H1 (cell line): ENCODE data around the gene INPP4B. TPM values are rescaled to one million over a fixed set of nuclear protein-coding genes. Genes with fewer than 3 reads are reported as not detected.

Experiments used
- TAF1 ChIP-seq: IDR thresholded peaks from 2 replicates; pipeline ENCODE4 v1.6.1; 2011; ENCODE audit warnings: mild to moderate bottlenecking, low read depth, low read length
- polyA plus RNA-seq, 7 experiments: library from polyadenylated mRNA; depleted of rRNA in 3 of 7; stranded (reverse) in 5 of 7; unstranded in 2 of 7; fragments of >200 nt in 5 of 7; fragments of 200-250 nt in 2 of 7; gene quantifications; 1 replicate in 5 of 7; 2 replicates in 1 of 7; 4 replicates in 1 of 7; pipeline versions ENCODE4 v1.2.1 to v1.2.3, GENCODE V29; 2011 to 2013; ENCODE audit warnings: missing spikeins in 2 of 7, mixed read lengths in 2 of 7
- total RNA-seq: library from RNA; stranded (reverse); fragmentation: NEBNext Ultra II Directional; extraction: Animal tissue kit (Norgen Biotek cat#: 25700); gene quantifications from 2 replicates; pipeline ENCODE4 v1.2.1, GENCODE V29; 2021
- TF ChIP-seq, protein P1 (sequence below): fragments of 300-600 bp; sonication (generic); IDR thresholded peaks from 2 replicates; pipeline ENCODE4 v1.7.1; 2012; ENCODE audit warnings: low read length, moderate library complexity, mild to moderate bottlenecking, inconsistent platforms; ENCODE audit not compliant: insufficient replicate concordance

INPP4B gene
- total and polyA plus RNA-seq, 2 of the 8 experiments (the other 6 are each of a cell fraction or from before 2014, with no cell fraction given): 0.11 to 0.54 TPM

DNA sequence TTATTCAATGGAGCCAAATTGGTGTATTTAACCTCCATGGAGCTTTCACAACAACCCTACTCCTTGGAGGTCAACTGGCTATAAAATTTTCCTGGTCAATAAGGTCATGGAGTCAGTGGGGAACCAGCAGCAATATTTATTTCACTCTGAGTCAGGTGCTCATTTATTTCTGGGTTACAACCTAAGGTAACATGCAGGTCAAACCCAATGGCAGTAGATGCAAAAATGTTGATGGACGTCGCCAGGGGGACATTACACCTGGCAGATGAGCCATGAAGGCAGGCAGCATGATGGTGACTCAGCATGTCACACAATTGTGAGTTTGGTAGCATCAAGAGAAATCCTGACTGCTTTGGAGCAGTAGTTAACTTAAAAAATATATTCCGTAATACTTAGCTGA lies 695.6 kb downstream of the INPP4B start (continued):
- TF ChIP-seq, protein P1, sequence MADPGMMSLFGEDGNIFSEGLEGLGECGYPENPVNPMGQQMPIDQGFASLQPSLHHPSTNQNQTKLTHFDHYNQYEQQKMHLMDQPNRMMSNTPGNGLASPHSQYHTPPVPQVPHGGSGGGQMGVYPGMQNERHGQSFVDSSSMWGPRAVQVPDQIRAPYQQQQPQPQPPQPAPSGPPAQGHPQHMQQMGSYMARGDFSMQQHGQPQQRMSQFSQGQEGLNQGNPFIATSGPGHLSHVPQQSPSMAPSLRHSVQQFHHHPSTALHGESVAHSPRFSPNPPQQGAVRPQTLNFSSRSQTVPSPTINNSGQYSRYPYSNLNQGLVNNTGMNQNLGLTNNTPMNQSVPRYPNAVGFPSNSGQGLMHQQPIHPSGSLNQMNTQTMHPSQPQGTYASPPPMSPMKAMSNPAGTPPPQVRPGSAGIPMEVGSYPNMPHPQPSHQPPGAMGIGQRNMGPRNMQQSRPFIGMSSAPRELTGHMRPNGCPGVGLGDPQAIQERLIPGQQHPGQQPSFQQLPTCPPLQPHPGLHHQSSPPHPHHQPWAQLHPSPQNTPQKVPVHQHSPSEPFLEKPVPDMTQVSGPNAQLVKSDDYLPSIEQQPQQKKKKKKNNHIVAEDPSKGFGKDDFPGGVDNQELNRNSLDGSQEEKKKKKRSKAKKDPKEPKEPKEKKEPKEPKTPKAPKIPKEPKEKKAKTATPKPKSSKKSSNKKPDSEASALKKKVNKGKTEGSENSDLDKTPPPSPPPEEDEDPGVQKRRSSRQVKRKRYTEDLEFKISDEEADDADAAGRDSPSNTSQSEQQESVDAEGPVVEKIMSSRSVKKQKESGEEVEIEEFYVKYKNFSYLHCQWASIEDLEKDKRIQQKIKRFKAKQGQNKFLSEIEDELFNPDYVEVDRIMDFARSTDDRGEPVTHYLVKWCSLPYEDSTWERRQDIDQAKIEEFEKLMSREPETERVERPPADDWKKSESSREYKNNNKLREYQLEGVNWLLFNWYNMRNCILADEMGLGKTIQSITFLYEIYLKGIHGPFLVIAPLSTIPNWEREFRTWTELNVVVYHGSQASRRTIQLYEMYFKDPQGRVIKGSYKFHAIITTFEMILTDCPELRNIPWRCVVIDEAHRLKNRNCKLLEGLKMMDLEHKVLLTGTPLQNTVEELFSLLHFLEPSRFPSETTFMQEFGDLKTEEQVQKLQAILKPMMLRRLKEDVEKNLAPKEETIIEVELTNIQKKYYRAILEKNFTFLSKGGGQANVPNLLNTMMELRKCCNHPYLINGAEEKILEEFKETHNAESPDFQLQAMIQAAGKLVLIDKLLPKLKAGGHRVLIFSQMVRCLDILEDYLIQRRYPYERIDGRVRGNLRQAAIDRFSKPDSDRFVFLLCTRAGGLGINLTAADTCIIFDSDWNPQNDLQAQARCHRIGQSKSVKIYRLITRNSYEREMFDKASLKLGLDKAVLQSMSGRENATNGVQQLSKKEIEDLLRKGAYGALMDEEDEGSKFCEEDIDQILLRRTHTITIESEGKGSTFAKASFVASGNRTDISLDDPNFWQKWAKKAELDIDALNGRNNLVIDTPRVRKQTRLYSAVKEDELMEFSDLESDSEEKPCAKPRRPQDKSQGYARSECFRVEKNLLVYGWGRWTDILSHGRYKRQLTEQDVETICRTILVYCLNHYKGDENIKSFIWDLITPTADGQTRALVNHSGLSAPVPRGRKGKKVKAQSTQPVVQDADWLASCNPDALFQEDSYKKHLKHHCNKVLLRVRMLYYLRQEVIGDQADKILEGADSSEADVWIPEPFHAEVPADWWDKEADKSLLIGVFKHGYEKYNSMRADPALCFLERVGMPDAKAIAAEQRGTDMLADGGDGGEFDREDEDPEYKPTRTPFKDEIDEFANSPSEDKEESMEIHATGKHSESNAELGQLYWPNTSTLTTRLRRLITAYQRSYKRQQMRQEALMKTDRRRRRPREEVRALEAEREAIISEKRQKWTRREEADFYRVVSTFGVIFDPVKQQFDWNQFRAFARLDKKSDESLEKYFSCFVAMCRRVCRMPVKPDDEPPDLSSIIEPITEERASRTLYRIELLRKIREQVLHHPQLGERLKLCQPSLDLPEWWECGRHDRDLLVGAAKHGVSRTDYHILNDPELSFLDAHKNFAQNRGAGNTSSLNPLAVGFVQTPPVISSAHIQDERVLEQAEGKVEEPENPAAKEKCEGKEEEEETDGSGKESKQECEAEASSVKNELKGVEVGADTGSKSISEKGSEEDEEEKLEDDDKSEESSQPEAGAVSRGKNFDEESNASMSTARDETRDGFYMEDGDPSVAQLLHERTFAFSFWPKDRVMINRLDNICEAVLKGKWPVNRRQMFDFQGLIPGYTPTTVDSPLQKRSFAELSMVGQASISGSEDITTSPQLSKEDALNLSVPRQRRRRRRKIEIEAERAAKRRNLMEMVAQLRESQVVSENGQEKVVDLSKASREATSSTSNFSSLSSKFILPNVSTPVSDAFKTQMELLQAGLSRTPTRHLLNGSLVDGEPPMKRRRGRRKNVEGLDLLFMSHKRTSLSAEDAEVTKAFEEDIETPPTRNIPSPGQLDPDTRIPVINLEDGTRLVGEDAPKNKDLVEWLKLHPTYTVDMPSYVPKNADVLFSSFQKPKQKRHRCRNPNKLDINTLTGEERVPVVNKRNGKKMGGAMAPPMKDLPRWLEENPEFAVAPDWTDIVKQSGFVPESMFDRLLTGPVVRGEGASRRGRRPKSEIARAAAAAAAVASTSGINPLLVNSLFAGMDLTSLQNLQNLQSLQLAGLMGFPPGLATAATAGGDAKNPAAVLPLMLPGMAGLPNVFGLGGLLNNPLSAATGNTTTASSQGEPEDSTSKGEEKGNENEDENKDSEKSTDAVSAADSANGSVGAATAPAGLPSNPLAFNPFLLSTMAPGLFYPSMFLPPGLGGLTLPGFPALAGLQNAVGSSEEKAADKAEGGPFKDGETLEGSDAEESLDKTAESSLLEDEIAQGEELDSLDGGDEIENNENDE: no peak
- no peak for TF ChIP-seq TAF1
